SK-N-SH treated with all-trans-retinoic acid at 6 μM for 48 hours (cell line): ENCODE measurements around the gene DPY19L2.
"Not testable (repeated sequence)": the region's sequence is repeated elsewhere in the genome, so short reads cannot be mapped to it uniquely, and the experiment has no call there.

Experiments
- PPARA ChIP-seq: fragments of 250-450 bp; sonication (Bioruptor Pico); IDR thresholded peaks from 2 replicates; pipeline ENCODE4 v1.5.0; 2020; ENCODE audit warnings: mild to moderate bottlenecking, borderline replicate concordance
- RARB ChIP-seq: fragments of 250-450 bp; sonication (Bioruptor Pico); IDR thresholded peaks from 2 replicates; pipeline ENCODE4 v1.8.0; 2021; ENCODE audit warnings: mild to moderate bottlenecking, moderate library complexity
- ZFP3 ChIP-seq: fragments of 250-450 bp; sonication (Bioruptor Pico); IDR thresholded peaks from 2 replicates; pipeline ENCODE4 v1.5.0; 2020; ENCODE audit warnings: mild to moderate bottlenecking, moderate library complexity
- ZFP30 ChIP-seq: fragments of 450-650 bp; formaldehyde crosslinking; IDR thresholded peaks from 2 replicates; pipeline ENCODE4 v1.5.0; 2022; ENCODE audit warnings: mild to moderate bottlenecking, moderate library complexity
- ZNF8 ChIP-seq: fragments of 450-650 bp; formaldehyde crosslinking; IDR thresholded peaks from 2 replicates; pipeline ENCODE4 v1.5.0; 2020; ENCODE audit warnings: mild to moderate bottlenecking, moderate library complexity
- TF ChIP-seq, protein P1 (sequence below): fragments of 250-450 bp; sonication (Bioruptor Pico); IDR thresholded peaks from 2 replicates; pipeline ENCODE4 v1.8.0; 2020; ENCODE audit warnings: mild to moderate bottlenecking, moderate library complexity, borderline replicate concordance
- TF ChIP-seq, protein P2 (sequence below): fragments of 250-450 bp; sonication (Bioruptor Pico); IDR thresholded peaks from 2 replicates; pipeline ENCODE4 v1.8.0; 2021; ENCODE audit warnings: low read depth, mild to moderate bottlenecking, moderate library complexity, borderline replicate concordance
- TF ChIP-seq, protein P3 (sequence below): fragments of 250-450 bp; sonication (Bioruptor Pico); IDR thresholded peaks from 2 replicates; pipeline ENCODE4 v1.5.1; 2020; ENCODE audit warnings: low read depth, mild to moderate bottlenecking, moderate library complexity

GRCh38 chr12:63624258-63624657, 44.0 kb downstream of the DPY19L2 start:
- not testable (repeated sequence) for TF ChIP-seq ZFP3, PPARA, RARB, ZNF8, ZFP30 (CRISPR knock-in tag)
- TF ChIP-seq, protein P1, sequence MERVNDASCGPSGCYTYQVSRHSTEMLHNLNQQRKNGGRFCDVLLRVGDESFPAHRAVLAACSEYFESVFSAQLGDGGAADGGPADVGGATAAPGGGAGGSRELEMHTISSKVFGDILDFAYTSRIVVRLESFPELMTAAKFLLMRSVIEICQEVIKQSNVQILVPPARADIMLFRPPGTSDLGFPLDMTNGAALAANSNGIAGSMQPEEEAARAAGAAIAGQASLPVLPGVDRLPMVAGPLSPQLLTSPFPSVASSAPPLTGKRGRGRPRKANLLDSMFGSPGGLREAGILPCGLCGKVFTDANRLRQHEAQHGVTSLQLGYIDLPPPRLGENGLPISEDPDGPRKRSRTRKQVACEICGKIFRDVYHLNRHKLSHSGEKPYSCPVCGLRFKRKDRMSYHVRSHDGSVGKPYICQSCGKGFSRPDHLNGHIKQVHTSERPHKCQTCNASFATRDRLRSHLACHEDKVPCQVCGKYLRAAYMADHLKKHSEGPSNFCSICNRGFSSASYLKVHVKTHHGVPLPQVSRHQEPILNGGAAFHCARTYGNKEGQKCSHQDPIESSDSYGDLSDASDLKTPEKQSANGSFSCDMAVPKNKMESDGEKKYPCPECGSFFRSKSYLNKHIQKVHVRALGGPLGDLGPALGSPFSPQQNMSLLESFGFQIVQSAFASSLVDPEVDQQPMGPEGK: not testable (repeated sequence)
- TF ChIP-seq, protein P2, sequence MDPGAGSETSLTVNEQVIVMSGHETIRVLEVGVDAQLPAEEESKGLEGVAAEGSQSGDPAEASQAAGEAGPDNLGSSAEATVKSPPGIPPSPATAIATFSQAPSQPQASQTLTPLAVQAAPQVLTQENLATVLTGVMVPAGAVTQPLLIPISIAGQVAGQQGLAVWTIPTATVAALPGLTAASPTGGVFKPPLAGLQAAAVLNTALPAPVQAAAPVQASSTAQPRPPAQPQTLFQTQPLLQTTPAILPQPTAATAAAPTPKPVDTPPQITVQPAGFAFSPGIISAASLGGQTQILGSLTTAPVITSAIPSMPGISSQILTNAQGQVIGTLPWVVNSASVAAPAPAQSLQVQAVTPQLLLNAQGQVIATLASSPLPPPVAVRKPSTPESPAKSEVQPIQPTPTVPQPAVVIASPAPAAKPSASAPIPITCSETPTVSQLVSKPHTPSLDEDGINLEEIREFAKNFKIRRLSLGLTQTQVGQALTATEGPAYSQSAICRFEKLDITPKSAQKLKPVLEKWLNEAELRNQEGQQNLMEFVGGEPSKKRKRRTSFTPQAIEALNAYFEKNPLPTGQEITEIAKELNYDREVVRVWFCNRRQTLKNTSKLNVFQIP (CRISPR knock-in tag): not testable (repeated sequence)
- TF ChIP-seq, protein P3, sequence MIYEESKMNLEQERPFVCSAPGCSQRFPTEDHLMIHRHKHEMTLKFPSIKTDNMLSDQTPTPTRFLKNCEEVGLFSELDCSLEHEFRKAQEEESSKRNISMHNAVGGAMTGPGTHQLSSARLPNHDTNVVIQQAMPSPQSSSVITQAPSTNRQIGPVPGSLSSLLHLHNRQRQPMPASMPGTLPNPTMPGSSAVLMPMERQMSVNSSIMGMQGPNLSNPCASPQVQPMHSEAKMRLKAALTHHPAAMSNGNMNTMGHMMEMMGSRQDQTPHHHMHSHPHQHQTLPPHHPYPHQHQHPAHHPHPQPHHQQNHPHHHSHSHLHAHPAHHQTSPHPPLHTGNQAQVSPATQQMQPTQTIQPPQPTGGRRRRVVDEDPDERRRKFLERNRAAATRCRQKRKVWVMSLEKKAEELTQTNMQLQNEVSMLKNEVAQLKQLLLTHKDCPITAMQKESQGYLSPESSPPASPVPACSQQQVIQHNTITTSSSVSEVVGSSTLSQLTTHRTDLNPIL (CRISPR knock-in tag): not testable (repeated sequence)
